ENCODE data around the gene ATP5F1D. TPM values are rescaled to one million over a fixed set of nuclear protein-coding genes. Genes with fewer than 3 reads are reported as not detected.

The ATP5F1D gene
- total RNA-seq, 4 donors from 2014 or later, result 102 to 205 (median 137) TPM

- DNase-seq (ENCODE audit: low spot score in 2 of 2), result no peak
- Histone ChIP-seq H3K27me3 (no peaks in the 10 kb centered on the region), H3K4me1 (peaks cover 44% of the 10 kb centered on the region), H3K4me3 (peak overlapping the region; percentile 57), H3K9me3 (no peaks in the 10 kb centered on the region), H3K27ac (no peak overlapping the region), H3K36me3 (peaks cover 41% of the 10 kb centered on the region)
- TF ChIP-seq POLR2AphosphoS5 (IDR thresholded peaks at IDR 0.05), result no peak
- no peak for TF ChIP-seq CTCF (IDR thresholded peaks at IDR 0.05)
- 88% methylated on average over 14 of the region's 15 CpGs for WGBS
Measured at GRCh38 chr19:1277061-1277460, 35.5 kb downstream of the ATP5F1D start.

GRCh38 chr19:1278074-1278473 lies 36.5 kb downstream of the ATP5F1D start:
- WGBS, result 86% methylated on average over 10 of the region's 12 CpGs
- no peak for TF ChIP-seq EP300 (IDR thresholded peaks at IDR 0.05)
- no peak for TF ChIP-seq POLR2A (IDR thresholded peaks at IDR 0.05)
- TF ChIP-seq POLR2AphosphoS5 (IDR thresholded peaks at IDR 0.05), result no peak
- no peak for TF ChIP-seq CTCF (IDR thresholded peaks at IDR 0.05)
- Histone ChIP-seq H3K27ac (no peak overlapping the region), H3K4me3 (no peak overlapping the region), H3K4me1 (peaks cover 34% of the 10 kb centered on the region), H3K27me3 (peaks cover 5% of the 10 kb centered on the region), H3K9me3 (no peaks in the 10 kb centered on the region), H3K36me3 (peaks cover 31% of the 10 kb centered on the region)
- DNase-seq (ENCODE audit: low spot score in 2 of 2), result no peak

GRCh38 chr19:1278713-1279660 lies 37.4 kb downstream of the ATP5F1D start:
- TF ChIP-seq POLR2AphosphoS5 (IDR thresholded peaks at IDR 0.05), result no peak
- TF ChIP-seq CTCF (IDR thresholded peaks at IDR 0.05), result no peak
- TF ChIP-seq EP300 (IDR thresholded peaks at IDR 0.05), result no peak
- TF ChIP-seq POLR2A (IDR thresholded peaks at IDR 0.05), result no peak
- H3K36me3 ChIP-seq, result peaks cover 22% of the 10 kb centered on the region
- H3K4me3 ChIP-seq, result no peak overlapping the region
- no peak for DNase-seq (ENCODE audit: low spot score in 2 of 2)
- 85% methylated on average over 19 of the region's 25 CpGs for WGBS
- H3K9me3 ChIP-seq, result no peaks in the 10 kb centered on the region
- peaks cover 25% of the 10 kb centered on the region for H3K4me1 ChIP-seq
- H3K27ac ChIP-seq, result no peak overlapping the region
- peaks cover 14% of the 10 kb centered on the region for H3K27me3 ChIP-seq

- Histone ChIP-seq H3K4me3 (no peak overlapping the region), H3K4me1 (peaks cover 16% of the 10 kb centered on the region), H3K36me3 (peaks cover 14% of the 10 kb centered on the region), H3K27me3 (peaks cover 23% of the 10 kb centered on the region), H3K9me3 (no peaks in the 10 kb centered on the region), H3K27ac (no peak overlapping the region)
- no peak for TF ChIP-seq POLR2AphosphoS5 (IDR thresholded peaks at IDR 0.05)
- no peak for TF ChIP-seq POLR2A (IDR thresholded peaks at IDR 0.05)
- peak; percentile 77 to 96 for TF ChIP-seq CTCF (IDR thresholded peaks at IDR 0.05)
- DNase-seq (ENCODE audit: low spot score in 2 of 2), result peak in 1 of 2 donors; percentile 87
- 37% methylated on average over 9 of the region's 10 CpGs for WGBS
Measured at GRCh38 chr19:1279782-1280341, 38.3 kb downstream of the ATP5F1D start.

All from suprapubic skin (tissue), 4 donors.